Stimulated activated CD8-positive, alpha-beta memory T cell treated with anti-CD3 and anti-CD28 coated beads, Interleukin-15, amount 100 ng/mL, for 48 hours (primary cell): ENCODE data around the gene RNF222.

ENCODE experiments used
- DNase-seq, 2 donors: peaks; one replicate each; pipeline ENCODE4 v3.0.0-alpha.2; 2020; ENCODE audit warnings: low read depth in 2 of 2

RNF222 gene

GRCh38 chr17:8345951-8346665 is 51.5 kb downstream of the RNF222 start:
- DNase-seq: no peak

DNA sequence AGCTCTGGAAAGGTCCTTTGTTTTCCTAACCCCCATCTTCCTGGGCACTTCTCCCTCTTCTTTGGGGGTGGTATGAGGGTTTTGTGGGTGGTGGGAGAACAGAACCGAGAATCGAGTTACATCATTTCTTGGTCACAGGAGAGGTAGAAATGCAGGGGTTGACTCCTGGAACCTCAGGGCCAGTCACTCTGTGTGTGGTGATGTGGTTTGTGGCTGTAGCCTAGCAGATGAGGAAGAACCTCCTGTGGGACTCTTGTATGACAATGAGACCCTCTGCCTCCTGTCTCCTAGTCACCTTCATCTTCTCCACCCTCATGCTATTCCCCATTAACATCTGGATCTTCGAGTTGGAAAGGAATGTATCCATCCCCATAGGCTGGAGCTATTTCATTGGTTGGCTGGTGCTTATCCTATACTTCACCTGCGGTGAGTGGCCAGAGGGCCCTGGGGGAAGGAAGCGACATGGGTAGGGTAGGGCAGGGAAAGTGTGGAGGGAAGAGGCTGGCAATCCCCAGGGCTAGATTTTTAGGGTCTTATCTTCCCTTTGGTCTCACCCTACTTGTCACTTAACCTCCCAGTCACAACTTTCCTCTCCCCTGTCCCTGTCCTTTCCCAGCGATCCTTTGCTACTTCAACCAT is 52.5 kb downstream of the RNF222 start:
- DNase-seq: no peak

DNA sequence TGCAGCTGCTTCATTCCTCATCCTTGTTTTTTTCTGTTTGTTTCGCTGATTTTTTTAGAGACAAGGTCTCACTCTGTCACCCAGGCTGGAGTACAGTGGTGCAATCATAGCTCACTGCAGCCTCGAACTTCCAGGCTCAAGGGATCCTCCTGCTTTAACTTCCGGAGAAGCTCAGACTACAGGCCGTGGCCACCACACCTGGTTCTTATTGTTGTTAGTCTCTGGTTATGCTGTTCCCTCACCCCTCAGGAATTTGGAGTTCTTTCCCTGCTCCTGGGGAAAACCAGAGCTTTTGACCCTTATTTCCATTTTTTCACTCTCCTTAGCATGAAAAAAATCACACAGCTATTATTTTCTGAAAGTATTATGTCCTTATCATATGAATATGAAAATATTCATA is 56.2 kb downstream of the RNF222 start:
- DNase-seq: no peak
